Measurements from ENCODE around the gene DEDD.

The DEDD gene

DNA sequence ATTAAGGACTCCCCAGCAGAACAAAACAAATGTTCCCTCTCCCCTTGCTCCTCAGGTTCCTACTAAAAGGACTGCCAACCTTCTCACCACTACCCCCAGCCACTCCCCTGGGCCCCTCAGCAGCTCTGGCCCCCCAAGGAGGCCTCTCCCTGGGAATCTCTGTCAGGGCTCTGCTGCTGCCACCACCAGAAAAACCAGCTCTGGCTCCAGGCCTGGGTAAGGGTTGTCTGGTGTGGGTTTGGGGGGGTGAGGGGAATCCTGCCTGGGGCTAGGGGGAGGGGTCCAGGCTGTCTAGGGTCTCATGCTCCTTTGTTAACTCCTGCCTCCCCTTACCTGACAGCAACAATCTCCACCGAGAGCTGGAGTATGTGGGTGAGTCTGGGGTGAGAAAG, 47.9 kb downstream of the DEDD start:
- Histone ChIP-seq H4K20me1 (ENCODE audit: insufficient read depth, low read length) (no peaks in the 10 kb centered on the region), H3K9me3 (ENCODE audit: insufficient read depth, low read length) (no peaks in the 10 kb centered on the region), H3K36me3 (replicated peaks; ENCODE audit: low read depth, low read length) (no peaks in the 10 kb centered on the region), H3K4me2 (ENCODE audit: low read length) (no peak overlapping the region), H3K4me3 (ENCODE audit: low read length) (no peak overlapping the region), H3K27ac (ENCODE audit: low read length) (no peak overlapping the region), H2AFZ (ENCODE audit: low read depth, low read length) (no peak overlapping the region), H3K79me2 (ENCODE audit: low read length) (no peaks in the 10 kb centered on the region), H3K4me1 (ENCODE audit: low read length) (no peaks in the 10 kb centered on the region), H3K9ac (ENCODE audit: low read length) (no peak overlapping the region), H3K27me3 (ENCODE audit: low read depth, low read length) (no peaks in the 10 kb centered on the region)
- TF ChIP-seq EZH2phosphoT487 (IDR thresholded peaks at IDR 0.05; ENCODE audit: low read depth) (no peak), CTCF (IDR thresholded peaks at IDR 0.05; ENCODE audit: low read depth, low read length) (no peak)

DNA sequence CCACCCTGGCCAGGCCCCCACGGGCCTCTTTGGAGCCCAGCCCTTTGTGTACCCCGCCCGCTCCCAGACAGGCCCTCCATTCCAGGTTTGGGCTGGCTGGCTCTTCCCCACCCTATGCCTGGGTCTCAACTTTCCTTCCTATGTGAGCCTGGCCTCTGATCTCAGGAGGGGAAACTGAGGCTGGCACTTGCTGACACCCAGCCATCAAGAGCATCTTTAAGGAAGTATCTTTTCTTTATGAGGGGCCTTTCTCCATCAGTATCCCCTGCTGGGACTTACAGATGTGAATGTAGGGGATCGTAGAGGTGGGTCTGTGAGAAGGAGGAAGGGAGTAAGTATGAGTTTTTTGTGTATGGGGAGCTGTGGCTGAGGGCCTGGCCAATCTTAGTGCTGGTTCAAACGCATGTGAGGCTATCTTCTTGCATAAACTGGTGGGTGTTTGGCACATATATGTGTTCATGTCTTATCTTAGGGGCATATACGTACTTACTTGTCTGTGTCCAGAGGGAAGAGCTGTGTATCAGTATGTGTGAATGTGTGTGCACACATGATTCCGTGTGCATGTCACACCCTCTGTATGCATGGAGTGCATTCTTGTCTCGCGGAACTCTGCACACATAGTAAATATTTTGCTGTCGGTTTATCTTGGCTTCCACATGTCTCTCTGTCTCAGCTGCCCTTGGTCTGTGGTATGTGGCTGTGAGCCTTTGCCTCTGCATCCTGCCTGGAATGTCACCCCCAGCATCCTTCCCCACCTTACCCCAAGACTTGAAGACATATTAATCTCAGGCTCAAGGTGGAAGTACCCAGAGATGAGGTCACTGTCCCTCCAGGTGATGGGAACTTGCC, 48.5 kb downstream of the DEDD start:
- H3K4me3 ChIP-seq (ENCODE audit: low read length) = no peak overlapping the region

GRCh38 chr1:161082996-161083747, 49.3 kb downstream of the DEDD start:
- TF ChIP-seq CTCF (IDR thresholded peaks at IDR 0.05; ENCODE audit: low read depth, low read length) (no peak), EZH2phosphoT487 (IDR thresholded peaks at IDR 0.05; ENCODE audit: low read depth) (no peak)
- Histone ChIP-seq H3K27ac (ENCODE audit: low read length) (no peak overlapping the region), H3K4me2 (ENCODE audit: low read length) (no peak overlapping the region), H3K4me1 (ENCODE audit: low read length) (no peaks in the 10 kb centered on the region), H3K79me2 (ENCODE audit: low read length) (no peaks in the 10 kb centered on the region), H2AFZ (ENCODE audit: low read depth, low read length) (no peak overlapping the region), H3K9ac (ENCODE audit: low read length) (no peak overlapping the region), H4K20me1 (ENCODE audit: insufficient read depth, low read length) (no peaks in the 10 kb centered on the region), H3K9me3 (ENCODE audit: insufficient read depth, low read length) (no peaks in the 10 kb centered on the region), H3K27me3 (ENCODE audit: low read depth, low read length) (no peaks in the 10 kb centered on the region), H3K4me3 (ENCODE audit: low read length) (no peak overlapping the region), H3K36me3 (replicated peaks; ENCODE audit: low read depth, low read length) (no peaks in the 10 kb centered on the region)

More for the DNA sequence above, 48.5 kb downstream of the DEDD start:
- H3K4me2 ChIP-seq (ENCODE audit: low read length) = no peak overlapping the region
- H3K36me3 ChIP-seq (replicated peaks; ENCODE audit: low read depth, low read length) = no peaks in the 10 kb centered on the region
- no peaks in the 10 kb centered on the region for H4K20me1 ChIP-seq (ENCODE audit: insufficient read depth, low read length)
- H3K79me2 ChIP-seq (ENCODE audit: low read length) = no peaks in the 10 kb centered on the region
- H3K4me1 ChIP-seq (ENCODE audit: low read length) = no peaks in the 10 kb centered on the region
- H3K9me3 ChIP-seq (ENCODE audit: insufficient read depth, low read length) = no peaks in the 10 kb centered on the region
- no peak overlapping the region for H3K9ac ChIP-seq (ENCODE audit: low read length)
- no peak for TF ChIP-seq CTCF (IDR thresholded peaks at IDR 0.05; ENCODE audit: low read depth, low read length)
- no peak for TF ChIP-seq EZH2phosphoT487 (IDR thresholded peaks at IDR 0.05; ENCODE audit: low read depth)
- H2AFZ ChIP-seq (ENCODE audit: low read depth, low read length) = no peak overlapping the region
- H3K27ac ChIP-seq (ENCODE audit: low read length) = no peak overlapping the region
- no peaks in the 10 kb centered on the region for H3K27me3 ChIP-seq (ENCODE audit: low read depth, low read length)

- H3K9ac ChIP-seq (ENCODE audit: low read length) = no peak overlapping the region
- no peak overlapping the region for H3K4me3 ChIP-seq (ENCODE audit: low read length)
- no peak overlapping the region for H3K4me2 ChIP-seq (ENCODE audit: low read length)
- no peaks in the 10 kb centered on the region for H3K36me3 ChIP-seq (replicated peaks; ENCODE audit: low read depth, low read length)
- H3K27me3 ChIP-seq (ENCODE audit: low read depth, low read length) = no peaks in the 10 kb centered on the region
- no peaks in the 10 kb centered on the region for H4K20me1 ChIP-seq (ENCODE audit: insufficient read depth, low read length)
- no peaks in the 10 kb centered on the region for H3K79me2 ChIP-seq (ENCODE audit: low read length)
- H3K27ac ChIP-seq (ENCODE audit: low read length) = no peak overlapping the region
- TF ChIP-seq CTCF (IDR thresholded peaks at IDR 0.05; ENCODE audit: low read depth, low read length) (no peak), EZH2phosphoT487 (IDR thresholded peaks at IDR 0.05; ENCODE audit: low read depth) (no peak)
- H3K9me3 ChIP-seq (ENCODE audit: insufficient read depth, low read length) = no peaks in the 10 kb centered on the region
- no peak overlapping the region for H2AFZ ChIP-seq (ENCODE audit: low read depth, low read length)
- no peaks in the 10 kb centered on the region for H3K4me1 ChIP-seq (ENCODE audit: low read length)
Observed at GRCh38 chr1:161082483-161082882, 50.0 kb downstream of the DEDD start.

All from OCI-LY3 (cell line).